ENCODE measurements around the gene UST. TPM values are rescaled to one million over a fixed set of nuclear protein-coding genes. Genes with fewer than 3 reads are reported as not detected.

Gene UST
- total and polyA plus RNA-seq, 2 experiments from 2014 or later: 8.0 to 11.7 TPM

DNA sequence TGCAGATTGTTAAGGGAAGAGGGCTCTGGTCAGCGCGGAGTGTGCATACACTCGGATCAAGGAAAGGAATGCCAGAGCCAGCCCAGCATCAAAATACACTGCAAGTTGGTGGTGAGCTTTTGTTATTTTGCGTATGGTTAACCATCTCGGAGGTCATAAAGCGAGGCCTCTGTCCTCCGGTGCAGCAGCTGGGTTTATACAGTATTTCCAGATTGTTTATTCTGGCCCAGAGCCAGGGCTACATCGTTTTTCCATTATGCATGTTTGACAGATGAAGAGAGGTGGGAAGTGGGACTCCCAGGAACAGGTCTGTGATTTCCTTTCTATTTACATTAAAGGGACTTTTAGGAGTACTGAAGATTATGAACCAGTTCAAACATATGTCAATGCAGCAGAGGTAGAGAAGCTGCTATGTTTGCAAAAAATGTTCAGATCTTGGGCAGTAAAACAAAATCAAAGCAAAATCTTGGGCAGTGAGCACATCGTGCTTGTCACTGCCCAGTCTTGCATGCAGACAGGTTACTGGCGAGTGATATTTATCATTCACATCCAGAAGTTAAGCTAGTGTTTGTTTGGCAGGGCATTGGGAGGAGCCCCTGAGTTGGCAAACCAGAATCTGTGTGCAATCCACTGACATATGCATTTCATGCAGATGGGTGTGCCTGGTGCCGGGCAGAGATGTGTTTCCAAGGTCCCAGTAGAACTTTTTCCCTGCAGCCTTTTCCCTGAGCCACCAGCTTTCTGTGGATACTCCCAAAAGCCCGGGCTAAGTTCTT, 314.3 kb downstream of the UST start:
- Histone ChIP-seq H3K27me3 (no peaks in the 10 kb centered on the region), H4K20me1 (ENCODE audit: insufficient read depth, poor library complexity, severe bottlenecking) (no peaks in the 10 kb centered on the region), H2AFZ (no peak overlapping the region), H3K4me3 (no peak overlapping the region), H3K9me3 (ENCODE audit: low read depth) (no peaks in the 10 kb centered on the region), H3K4me1 (ENCODE audit: insufficient read depth) (peaks cover 33% of the 10 kb centered on the region), H3K79me2 (no peaks in the 10 kb centered on the region), H3K27ac (peak overlapping the region; percentile 50), H3K9me2 (replicated peaks; ENCODE audit: insufficient read depth) (no peaks in the 10 kb centered on the region), H3K4me2 (peak overlapping the region; percentile 28), H3K36me3 (replicated peaks; ENCODE audit: insufficient read depth, low read depth) (no peaks in the 10 kb centered on the region)
- peak; percentile 66 for DNase-seq (ENCODE audit: low spot score)
- TF ChIP-seq EZH2 (IDR thresholded peaks at IDR 0.05; ENCODE audit: borderline replicate concordance): no peak
- no peak for TF ChIP-seq EZH2phosphoT487 (IDR thresholded peaks at IDR 0.05; ENCODE audit: low read depth, severe bottlenecking, unreplicated experiment)
- TF ChIP-seq, protein P1, sequence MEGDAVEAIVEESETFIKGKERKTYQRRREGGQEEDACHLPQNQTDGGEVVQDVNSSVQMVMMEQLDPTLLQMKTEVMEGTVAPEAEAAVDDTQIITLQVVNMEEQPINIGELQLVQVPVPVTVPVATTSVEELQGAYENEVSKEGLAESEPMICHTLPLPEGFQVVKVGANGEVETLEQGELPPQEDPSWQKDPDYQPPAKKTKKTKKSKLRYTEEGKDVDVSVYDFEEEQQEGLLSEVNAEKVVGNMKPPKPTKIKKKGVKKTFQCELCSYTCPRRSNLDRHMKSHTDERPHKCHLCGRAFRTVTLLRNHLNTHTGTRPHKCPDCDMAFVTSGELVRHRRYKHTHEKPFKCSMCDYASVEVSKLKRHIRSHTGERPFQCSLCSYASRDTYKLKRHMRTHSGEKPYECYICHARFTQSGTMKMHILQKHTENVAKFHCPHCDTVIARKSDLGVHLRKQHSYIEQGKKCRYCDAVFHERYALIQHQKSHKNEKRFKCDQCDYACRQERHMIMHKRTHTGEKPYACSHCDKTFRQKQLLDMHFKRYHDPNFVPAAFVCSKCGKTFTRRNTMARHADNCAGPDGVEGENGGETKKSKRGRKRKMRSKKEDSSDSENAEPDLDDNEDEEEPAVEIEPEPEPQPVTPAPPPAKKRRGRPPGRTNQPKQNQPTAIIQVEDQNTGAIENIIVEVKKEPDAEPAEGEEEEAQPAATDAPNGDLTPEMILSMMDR (IDR thresholded peaks at IDR 0.05; ENCODE audit: poor library complexity): no peak
- WGBS (ENCODE audit: low lambda C conversion rate, missing lambda C conversion rate): 31% methylated on average over 12 of the region's 12 CpGs

DNA sequence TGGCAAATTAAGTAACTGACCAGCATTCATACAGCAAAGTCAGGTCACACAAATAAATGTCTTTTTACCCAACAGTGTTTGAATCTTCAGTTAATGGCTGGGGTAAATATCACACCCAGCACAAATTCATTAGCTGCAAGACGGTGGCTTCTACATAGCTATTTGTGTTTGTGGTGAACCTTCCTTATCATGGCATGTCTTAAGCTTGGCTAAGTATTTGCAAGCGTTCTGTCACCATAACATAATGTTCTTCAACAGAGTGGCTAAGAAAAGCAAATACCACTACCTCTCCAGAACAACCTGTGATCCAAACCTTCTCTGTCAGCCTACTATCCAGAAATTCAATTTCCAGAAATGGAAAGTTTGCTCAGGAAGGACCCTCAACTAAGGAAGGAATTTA, 315.1 kb downstream of the UST start:
- no peaks in the 10 kb centered on the region for H3K36me3 ChIP-seq (replicated peaks; ENCODE audit: insufficient read depth, low read depth)
- H3K9me2 ChIP-seq (replicated peaks; ENCODE audit: insufficient read depth): no peaks in the 10 kb centered on the region
- peaks cover 33% of the 10 kb centered on the region for H3K4me1 ChIP-seq (ENCODE audit: insufficient read depth)
- no peak overlapping the region for H2AFZ ChIP-seq
- 49% methylated on average over 2 of the region's 2 CpGs for WGBS (ENCODE audit: low lambda C conversion rate, missing lambda C conversion rate)
- peak overlapping the region; percentile 50 for H3K27ac ChIP-seq
- H3K4me2 ChIP-seq: peak overlapping the region; percentile 28
- no peaks in the 10 kb centered on the region for H3K79me2 ChIP-seq
- H3K27me3 ChIP-seq: no peaks in the 10 kb centered on the region
- TF ChIP-seq, protein P1 (IDR thresholded peaks at IDR 0.05; ENCODE audit: poor library complexity): no peak
- no peak for TF ChIP-seq EZH2phosphoT487 (IDR thresholded peaks at IDR 0.05; ENCODE audit: low read depth, severe bottlenecking, unreplicated experiment)
- TF ChIP-seq EZH2 (IDR thresholded peaks at IDR 0.05; ENCODE audit: borderline replicate concordance): no peak
- H3K9me3 ChIP-seq (ENCODE audit: low read depth): no peaks in the 10 kb centered on the region
- DNase-seq (ENCODE audit: low spot score): no peak
- no peaks in the 10 kb centered on the region for H4K20me1 ChIP-seq (ENCODE audit: insufficient read depth, poor library complexity, severe bottlenecking)
- H3K4me3 ChIP-seq: no peak overlapping the region

DNA sequence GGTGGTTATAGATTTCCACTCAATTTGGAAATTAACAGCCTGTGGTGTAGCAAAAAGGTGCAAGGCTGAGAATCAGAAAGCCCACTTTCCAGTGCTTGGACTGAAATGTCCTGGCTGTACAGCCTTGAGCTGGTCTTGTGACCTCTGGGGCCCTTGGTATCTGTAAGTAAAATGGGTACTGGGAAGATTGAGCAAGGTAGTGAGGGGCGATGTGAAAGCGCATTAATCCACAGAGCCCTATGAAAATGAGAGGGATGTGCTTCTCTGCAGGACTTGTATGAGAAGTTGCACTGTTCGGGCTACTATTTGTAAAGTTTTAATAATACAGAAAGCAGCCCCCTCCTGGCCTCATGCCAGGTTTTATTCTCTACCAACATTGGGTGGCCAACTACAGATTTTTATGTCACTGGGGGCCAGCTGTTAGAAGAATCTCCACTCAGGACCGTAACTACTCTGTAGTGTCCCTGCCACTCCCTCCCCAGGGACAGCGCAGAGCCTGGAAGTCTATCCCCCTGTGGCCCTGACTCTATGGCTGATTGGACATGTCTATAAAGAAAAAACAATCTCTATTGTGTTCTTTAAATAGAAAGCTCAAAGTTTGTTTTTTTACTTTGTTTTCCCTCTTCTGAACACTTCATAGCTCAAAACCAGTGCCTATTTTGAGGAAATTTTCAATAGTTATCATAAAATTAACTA, 316.0 kb downstream of the UST start:
- no peak for DNase-seq (ENCODE audit: low spot score)
- TF ChIP-seq, protein P1 (IDR thresholded peaks at IDR 0.05; ENCODE audit: poor library complexity): no peak
- no peak for TF ChIP-seq EZH2 (IDR thresholded peaks at IDR 0.05; ENCODE audit: borderline replicate concordance)
- no peak for TF ChIP-seq EZH2phosphoT487 (IDR thresholded peaks at IDR 0.05; ENCODE audit: low read depth, severe bottlenecking, unreplicated experiment)
- H3K9me3 ChIP-seq (ENCODE audit: low read depth): no peaks in the 10 kb centered on the region
- H3K9me2 ChIP-seq (replicated peaks; ENCODE audit: insufficient read depth): no peaks in the 10 kb centered on the region
- H3K4me1 ChIP-seq (ENCODE audit: insufficient read depth): peaks cover 33% of the 10 kb centered on the region
- H3K79me2 ChIP-seq: no peaks in the 10 kb centered on the region
- H4K20me1 ChIP-seq (ENCODE audit: insufficient read depth, poor library complexity, severe bottlenecking): no peaks in the 10 kb centered on the region
- no peak overlapping the region for H3K27ac ChIP-seq
- WGBS (ENCODE audit: low lambda C conversion rate, missing lambda C conversion rate): 93% methylated on average over 5 of the region's 5 CpGs
- no peak overlapping the region for H3K4me3 ChIP-seq
- no peak overlapping the region for H3K4me2 ChIP-seq
- H2AFZ ChIP-seq: no peak overlapping the region
- H3K27me3 ChIP-seq: no peaks in the 10 kb centered on the region
- no peaks in the 10 kb centered on the region for H3K36me3 ChIP-seq (replicated peaks; ENCODE audit: insufficient read depth, low read depth)
